Urinary bladder (tissue), 4 donors: Measurements from ENCODE around the gene LOXL1. TPM values are rescaled to one million over a fixed set of nuclear protein-coding genes. Genes with fewer than 3 reads are reported as not detected.
"Not testable (repeated sequence)": the region's sequence is repeated elsewhere in the genome, so short reads cannot be mapped to it uniquely, and the experiment has no call there.

Experiments
- DNase-seq: peaks from one replicate; pipeline ENCODE4 v3.0.0-alpha.2; 2015; ENCODE audit errors: extremely low spot score
- H3K27ac ChIP-seq: one replicate; pipeline ENCODE4 v1.5.1; 2013; ENCODE audit warnings: low read depth, mild to moderate bottlenecking, moderate library complexity
- H3K36me3 ChIP-seq: one replicate; pipeline ENCODE4 v1.6.1; 2013; ENCODE audit warnings: mild to moderate bottlenecking, moderate library complexity; ENCODE audit not compliant: insufficient read depth
- H3K4me1 ChIP-seq: one replicate; pipeline ENCODE4 v1.6.1; 2013; ENCODE audit warnings: mild to moderate bottlenecking, moderate library complexity; ENCODE audit not compliant: insufficient read depth
- H3K4me3 ChIP-seq: one replicate; pipeline ENCODE4 v1.5.1; 2013; ENCODE audit warnings: low read depth, low read length
- WGBS: extraction: QIAGEN DNeasy Blood & Tissue Kit; methylation state at CpG from one replicate; pipeline ENCODE4 v1.1.7; 2013; 5-methylcytosine and 5-hydroxymethylcytosine counted together
- polyA plus RNA-seq: library from polyadenylated mRNA; stranded (reverse); fragments of 200-250 nt; gene quantifications from one replicate; pipeline ENCODE4 v1.2.3, GENCODE V29; 2013
- total RNA-seq: library from RNA; depleted of rRNA; stranded (reverse); fragments of >200 nt; gene quantifications from one replicate; pipeline ENCODE4 v1.2.3, GENCODE V29; 2014
- donor health status: healthy with polysubstance abuse.
- donor health status: healthy.

Gene LOXL1
- total and polyA plus RNA-seq, 2 donors = 56.2 to 57.9 TPM

DNA sequence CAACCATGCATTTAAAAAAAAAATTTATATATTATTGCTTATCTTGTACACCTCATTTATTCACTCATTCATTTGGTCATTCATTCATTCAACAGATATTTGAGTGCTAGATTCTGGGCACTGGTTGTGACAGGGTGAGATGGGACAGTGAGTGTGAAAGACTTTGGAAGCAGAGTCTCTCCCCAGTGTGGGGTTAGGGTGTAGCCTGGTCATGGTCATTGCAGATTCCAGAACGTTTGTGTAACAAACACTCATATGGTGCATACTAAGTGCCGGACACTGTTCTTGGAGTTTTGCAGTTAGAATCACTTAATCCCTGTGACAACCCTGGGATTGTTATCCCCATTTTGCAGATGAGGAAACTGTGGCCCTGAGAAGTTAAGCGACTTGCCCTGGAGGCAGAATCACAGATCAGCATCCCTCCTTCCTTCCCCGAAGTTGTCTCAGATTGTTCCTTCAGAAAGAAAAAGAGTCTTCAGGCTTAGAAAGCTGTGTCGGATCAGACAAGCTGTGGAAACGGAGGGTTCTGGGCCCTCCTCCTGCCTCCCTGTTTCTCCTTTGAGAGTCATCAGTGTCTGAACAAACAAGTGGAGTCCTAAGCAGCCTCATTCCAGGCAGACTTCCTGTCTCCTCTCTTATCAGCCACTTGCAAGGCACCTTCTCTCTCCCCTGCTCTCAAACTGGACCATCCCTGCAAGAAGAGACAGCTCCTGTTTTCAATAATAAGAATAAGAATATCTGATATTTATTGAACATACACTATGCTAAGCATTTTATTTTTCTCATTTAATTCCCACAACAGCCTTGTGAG, 6.3 kb downstream of the LOXL1 start:
- DNase-seq = no peak
- no peak overlapping the region for H3K4me3 ChIP-seq
- no peaks in the 10 kb centered on the region for H3K4me1 ChIP-seq
- 71% methylated on average over 6 of the region's 6 CpGs for WGBS
- no peaks in the 10 kb centered on the region for H3K36me3 ChIP-seq
- H3K27ac ChIP-seq = no peak overlapping the region

DNA sequence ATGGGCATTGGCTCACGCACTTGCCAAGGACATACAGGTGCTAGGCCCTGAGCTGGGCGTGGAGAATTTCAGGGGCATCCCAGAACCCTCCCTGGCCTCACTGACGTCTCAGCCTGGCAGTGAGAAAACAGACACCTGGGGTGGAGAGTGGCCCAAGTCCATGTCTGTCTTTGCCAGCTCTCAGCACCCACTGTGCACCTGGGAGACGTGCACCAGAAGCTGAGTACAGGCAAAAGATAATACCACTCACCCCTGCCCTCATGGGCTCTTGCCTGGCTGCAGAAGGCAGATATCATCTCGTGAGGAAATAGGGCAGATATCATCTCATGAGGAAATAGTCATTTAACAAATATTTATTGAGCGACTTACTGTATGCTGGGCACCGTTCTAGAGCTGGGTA, 8.0 kb downstream of the LOXL1 start:
- WGBS = 77% methylated on average over 7 of the region's 7 CpGs
- no peaks in the 10 kb centered on the region for H3K4me1 ChIP-seq
- no peak for DNase-seq
- no peak overlapping the region for H3K4me3 ChIP-seq
- H3K27ac ChIP-seq = no peak overlapping the region
- no peaks in the 10 kb centered on the region for H3K36me3 ChIP-seq

DNA sequence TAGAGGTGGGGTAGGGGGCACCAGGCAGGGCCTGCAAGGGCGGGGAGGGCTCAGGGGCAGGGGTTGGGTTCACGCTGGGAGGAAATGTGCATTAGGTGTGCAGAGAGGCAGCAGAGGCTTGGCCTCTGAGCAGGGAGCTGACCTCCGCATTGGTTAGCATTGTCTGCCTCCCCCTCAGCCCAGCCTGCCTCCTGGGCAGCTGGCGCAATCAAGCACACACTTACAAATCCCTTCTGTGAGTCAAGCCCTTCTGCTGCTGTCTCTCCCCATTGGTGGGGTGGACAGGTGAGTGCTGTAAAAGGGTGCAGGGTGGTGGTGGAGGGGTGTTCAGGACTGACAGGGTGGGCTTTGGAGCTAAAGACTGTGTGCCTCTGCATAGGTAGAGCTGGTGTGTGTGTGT, 9.3 kb downstream of the LOXL1 start:
- WGBS = 92% methylated on average over 4 of the region's 4 CpGs
- Histone ChIP-seq H3K36me3 (no peaks in the 10 kb centered on the region), H3K4me1 (no peaks in the 10 kb centered on the region), H3K4me3 (no peak overlapping the region), H3K27ac (no peak overlapping the region)
- no peak for DNase-seq

DNA sequence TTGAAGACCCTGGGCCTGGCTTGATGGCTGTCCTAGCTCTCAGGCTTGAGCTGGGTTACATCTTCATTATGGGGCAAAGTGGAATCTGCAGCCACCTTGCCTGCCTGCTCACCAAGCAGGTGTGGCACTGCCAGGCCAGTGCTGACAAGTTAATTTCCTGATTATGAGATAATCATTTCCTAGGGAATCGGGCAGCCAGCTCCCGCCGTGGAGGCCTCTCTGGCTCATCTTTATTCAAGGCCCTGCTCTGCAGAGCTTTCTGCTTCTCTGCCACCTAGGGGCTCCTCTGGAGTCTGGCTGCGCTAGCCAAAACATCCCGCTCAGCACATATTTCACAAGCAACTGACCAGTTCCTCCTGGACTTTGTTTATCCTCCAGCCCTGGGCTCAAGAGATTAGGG, 9.9 kb downstream of the LOXL1 start:
- 18% methylated on average over 5 of the region's 5 CpGs for WGBS
- Histone ChIP-seq H3K4me3 (no peak overlapping the region), H3K27ac (no peak overlapping the region), H3K36me3 (no peaks in the 10 kb centered on the region), H3K4me1 (no peaks in the 10 kb centered on the region)
- no peak for DNase-seq

DNA sequence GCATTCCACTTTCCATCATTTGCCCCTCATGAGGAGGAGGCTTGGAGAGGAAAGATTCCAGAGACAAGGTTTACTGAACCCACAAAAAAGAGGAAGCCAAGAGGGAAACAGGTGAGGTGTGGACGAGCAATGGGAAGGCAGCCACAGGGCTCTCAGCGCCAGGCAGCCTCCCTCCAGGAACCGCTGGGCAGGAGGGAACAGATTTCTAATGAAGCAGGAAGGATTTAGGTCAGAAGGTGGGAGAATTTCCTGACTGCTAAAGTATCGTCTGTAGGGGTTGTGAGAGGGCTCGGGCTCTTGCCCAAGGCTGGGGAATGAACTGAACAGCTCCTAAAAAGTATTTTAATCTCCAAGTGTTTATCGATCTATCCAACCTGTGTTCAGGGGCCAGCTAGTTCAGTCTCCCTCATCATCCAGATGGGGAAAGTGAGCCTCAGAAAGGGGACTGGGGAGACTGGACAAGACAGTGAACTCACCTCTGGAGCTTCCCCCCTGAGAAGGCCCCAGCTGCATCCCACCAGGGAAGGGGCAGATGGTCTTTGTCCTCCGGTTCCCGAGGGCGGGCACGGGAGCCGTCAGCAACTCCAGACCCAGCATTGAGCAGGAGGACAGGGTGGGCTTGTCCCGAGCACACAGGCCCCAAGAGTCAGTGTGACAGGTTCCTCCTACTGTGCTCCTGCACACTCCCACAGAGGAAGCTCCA, 10.5 kb downstream of the LOXL1 start:
- Histone ChIP-seq H3K4me3 (no peak overlapping the region), H3K36me3 (no peaks in the 10 kb centered on the region), H3K4me1 (no peaks in the 10 kb centered on the region), H3K27ac (no peak overlapping the region)
- 48% methylated on average over 12 of the region's 12 CpGs for WGBS
- DNase-seq = no peak

DNA sequence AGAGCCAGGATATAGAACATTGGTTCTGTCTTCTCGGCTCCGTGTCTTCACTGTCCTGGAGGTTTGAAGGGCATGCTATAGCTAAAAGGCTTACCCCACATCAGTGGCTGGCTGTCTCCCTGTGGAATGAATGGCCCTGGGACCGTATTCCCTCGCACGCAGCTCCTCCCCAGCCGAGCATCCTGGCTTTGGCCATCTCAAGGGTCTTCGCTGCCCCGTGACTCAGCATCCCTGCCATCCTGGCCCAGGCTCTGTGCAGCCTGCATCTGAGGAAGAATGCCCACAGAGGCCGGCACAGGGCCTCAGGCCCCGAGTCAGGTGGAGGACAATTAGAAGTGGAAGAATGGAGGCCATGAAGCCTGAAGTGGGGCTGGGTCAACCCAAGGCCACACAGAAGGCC, 11.0 kb downstream of the LOXL1 start:
- no peaks in the 10 kb centered on the region for H3K36me3 ChIP-seq
- no peak overlapping the region for H3K27ac ChIP-seq
- no peak for DNase-seq
- H3K4me3 ChIP-seq = no peak overlapping the region
- no peaks in the 10 kb centered on the region for H3K4me1 ChIP-seq
- WGBS = 85% methylated on average over 10 of the region's 10 CpGs

DNA sequence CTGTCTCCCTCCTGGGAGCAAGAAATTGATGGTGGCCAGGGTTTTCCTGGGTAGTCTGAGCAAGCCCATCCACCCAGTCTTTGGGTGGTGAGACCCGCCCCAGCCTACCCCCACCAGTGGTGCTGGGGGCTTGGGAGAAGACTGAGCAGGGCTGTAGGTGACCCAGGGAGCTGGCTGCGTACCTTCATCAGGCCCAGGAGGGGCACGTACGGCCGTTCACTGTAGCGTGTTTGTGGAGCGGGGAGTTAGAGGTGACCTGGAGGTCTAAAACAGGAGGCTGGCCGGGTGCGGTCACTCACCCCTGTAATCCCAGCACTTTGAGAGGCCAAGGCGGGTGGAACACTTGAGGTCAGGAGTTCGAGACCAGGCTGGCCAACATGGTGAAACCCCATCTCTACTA, 11.5 kb downstream of the LOXL1 start:
- H3K4me3 ChIP-seq = no peak overlapping the region
- no peaks in the 10 kb centered on the region for H3K4me1 ChIP-seq
- 97% methylated on average over 11 of the region's 11 CpGs for WGBS
- no peak overlapping the region for H3K27ac ChIP-seq
- no peaks in the 10 kb centered on the region for H3K36me3 ChIP-seq
- no peak for DNase-seq

DNA sequence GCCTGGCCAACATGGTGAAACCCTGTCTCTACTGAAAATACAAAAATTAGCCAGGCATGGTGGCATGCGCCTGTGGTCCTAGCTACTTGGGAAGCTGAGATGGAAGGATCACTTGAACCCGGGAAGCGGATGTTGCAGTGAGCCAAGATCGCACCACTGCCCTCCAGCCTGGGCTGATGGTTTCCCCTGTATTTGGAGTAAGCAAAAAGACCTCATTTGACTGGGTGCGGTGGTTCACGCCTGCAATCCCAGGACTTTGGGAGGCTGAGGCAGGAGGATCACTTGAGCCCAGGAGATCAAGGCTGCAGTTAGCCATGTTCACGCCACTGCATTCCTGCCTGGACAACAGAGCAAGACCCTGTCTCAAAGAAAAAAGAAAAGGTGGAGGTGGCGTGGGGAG, 12.3 kb downstream of the LOXL1 start:
- not testable (repeated sequence) for H3K4me3 ChIP-seq, H3K27ac ChIP-seq, DNase-seq, H3K4me1 ChIP-seq, H3K36me3 ChIP-seq
- 93% methylated on average over 8 of the region's 8 CpGs for WGBS

DNA sequence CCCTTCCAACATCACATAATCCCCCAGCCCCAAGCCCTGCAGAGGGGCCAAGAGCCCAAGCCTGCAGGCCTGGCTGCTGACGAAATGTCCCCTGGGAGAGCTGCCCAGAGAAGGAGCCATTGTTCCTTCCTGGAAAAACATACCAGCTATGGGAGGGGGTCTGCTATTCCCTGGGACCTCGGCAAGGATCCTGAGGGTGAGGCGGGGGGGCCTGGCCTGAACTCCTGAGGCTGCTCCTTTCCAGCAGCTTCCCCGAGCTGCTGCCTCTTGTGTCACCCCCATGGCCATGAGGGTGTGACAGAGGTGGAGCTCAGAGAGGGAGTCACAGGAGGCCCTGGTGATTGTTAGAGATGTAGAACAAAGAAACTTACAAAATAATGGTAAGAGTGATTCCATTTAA, 12.9 kb downstream of the LOXL1 start:
- WGBS = 69% methylated on average over 4 of the region's 4 CpGs
- DNase-seq = no peak
- Histone ChIP-seq H3K4me3 (no peak overlapping the region), H3K27ac (no peak overlapping the region), H3K4me1 (no peaks in the 10 kb centered on the region), H3K36me3 (no peaks in the 10 kb centered on the region)

DNA sequence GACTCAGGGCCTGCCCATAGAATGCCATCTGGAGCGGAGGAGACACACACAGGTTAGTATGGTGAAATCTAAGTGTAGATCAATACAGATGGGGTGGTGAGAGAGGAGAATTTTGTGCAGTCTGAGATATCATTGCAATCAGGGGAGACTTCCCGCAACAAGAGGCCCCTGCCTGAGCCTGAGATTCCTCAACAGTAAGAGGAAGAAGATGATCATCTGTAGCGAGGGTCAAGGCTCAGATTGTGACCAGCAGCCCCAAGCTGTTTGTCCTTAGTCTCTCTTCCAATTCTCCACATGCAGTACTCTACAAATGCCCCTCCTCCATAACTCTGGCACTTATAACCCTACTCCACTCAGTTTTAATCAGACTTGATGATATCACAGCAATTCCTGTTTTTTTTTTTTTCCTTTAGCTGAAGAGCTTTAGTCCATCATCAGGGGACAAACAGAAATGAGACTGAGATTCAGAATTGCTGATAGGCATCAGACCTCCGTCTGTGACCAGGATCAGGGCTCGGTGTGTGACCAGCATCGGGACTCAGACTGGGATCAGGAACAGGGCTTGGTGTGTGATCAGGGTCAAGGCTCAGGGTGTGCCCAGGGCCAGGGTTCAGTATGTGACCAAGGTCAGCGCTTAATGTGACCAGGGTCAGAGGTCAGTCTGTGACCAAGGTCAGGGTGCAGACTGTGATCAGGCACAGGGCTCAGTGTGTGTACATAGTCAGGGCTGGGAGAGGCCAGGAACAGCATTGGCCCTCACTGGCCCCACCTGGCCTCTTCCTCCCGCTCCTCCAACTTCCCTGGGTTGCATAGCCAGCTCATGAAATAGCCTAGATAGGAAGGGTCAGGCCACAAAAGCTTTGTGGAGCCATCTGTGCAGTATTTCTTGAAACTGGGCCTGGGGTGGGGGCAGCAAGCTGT, 14.1 kb downstream of the LOXL1 start:
- 78% methylated on average over 8 of the region's 8 CpGs for WGBS
- DNase-seq = no peak
- no peaks in the 10 kb centered on the region for H3K4me1 ChIP-seq

DNA sequence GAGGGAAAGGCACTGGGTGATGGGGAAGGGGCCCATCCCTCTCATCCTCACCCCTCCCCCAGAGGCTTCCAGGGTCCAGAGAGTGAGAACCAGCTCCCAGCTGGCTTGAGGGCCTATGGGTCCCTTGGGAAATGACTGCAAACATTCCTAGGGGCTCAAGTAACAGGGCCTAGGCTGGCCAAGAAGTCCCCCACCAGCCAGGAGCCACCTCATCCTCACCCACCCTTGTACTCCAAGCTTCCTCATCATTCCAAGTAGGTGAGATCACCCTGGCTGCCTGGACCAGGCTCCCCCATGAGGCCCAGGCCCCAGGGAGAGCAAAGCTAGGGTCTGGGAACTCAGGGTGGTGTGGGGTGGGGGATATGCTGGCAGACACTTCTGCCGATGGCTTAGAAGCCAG, 14.8 kb downstream of the LOXL1 start:
- Histone ChIP-seq H3K4me3 (no peak overlapping the region), H3K27ac (no peak overlapping the region), H3K4me1 (no peaks in the 10 kb centered on the region), H3K36me3 (no peaks in the 10 kb centered on the region)
- DNase-seq = no peak
- WGBS = 67% methylated on average over 1 of the region's 1 CpG

More for the DNA sequence above, 14.1 kb downstream of the LOXL1 start:
- H3K27ac ChIP-seq = no peak overlapping the region
- no peak overlapping the region for H3K4me3 ChIP-seq
- no peaks in the 10 kb centered on the region for H3K36me3 ChIP-seq

DNA sequence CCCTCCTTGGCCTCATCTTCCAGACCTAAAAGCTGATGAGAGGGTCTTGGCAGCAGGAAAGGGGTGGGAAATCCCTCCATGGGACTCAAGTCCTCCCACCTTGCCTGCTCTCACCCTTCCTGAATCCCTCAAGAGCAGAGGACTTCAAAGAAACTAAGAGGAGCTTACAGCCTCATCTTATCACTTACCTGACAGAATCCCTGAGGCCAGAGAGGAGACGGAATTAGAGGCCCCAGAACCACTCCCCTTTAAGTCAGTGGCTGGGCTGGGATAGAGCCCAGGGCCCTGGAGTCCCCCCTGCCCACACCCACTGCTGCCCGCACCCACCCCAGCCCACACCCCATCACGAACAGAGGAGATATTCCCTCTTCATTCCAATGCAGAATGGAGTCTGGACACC, 15.2 kb downstream of the LOXL1 start:
- 81% methylated on average over 3 of the region's 3 CpGs for WGBS
- H3K4me1 ChIP-seq = no peaks in the 10 kb centered on the region
- no peaks in the 10 kb centered on the region for H3K36me3 ChIP-seq
- no peak for DNase-seq
- H3K27ac ChIP-seq = no peak overlapping the region
- H3K4me3 ChIP-seq = no peak overlapping the region

DNA sequence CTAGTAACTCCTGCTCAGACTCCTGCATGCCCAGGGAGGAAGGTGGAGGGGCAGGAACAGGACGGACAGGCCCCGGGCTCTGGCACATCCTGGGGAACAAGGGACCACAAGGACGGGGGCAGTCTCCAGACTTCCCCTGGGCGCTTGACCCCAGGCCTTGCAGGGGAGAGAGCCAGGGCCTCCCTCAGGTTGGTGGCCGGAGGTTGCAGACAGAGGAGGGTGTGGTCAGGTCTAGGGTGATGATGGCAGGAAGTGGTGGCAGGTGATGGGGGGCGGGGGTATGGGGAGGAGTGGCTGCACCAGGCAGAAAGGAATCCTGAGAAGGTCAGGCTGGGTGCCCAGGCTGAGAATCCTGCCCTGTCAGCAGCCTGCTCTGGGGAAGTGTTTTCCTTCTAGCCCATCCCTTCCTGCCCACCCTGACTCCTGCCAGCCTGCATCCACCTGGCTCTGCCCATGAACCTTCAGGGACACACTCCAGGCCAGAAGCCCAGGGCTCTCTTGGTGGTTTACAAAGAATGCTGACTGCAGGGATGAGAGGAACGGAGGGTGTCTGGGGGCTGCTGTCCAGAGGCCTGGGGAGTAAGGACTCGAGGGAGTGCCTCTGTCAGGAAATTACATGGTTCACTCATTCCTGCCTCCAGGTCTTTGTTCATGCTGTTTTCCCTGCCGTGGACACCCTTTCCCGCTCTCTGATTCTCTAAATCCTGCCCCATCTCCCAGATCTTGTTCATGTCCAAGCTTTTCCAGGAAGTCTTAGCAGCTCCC, 15.8 kb downstream of the LOXL1 start:
- no peak overlapping the region for H3K4me3 ChIP-seq
- WGBS = 83% methylated on average over 10 of the region's 10 CpGs
- H3K4me1 ChIP-seq = no peaks in the 10 kb centered on the region
- no peak for DNase-seq
- H3K36me3 ChIP-seq = no peaks in the 10 kb centered on the region
- H3K27ac ChIP-seq = no peak overlapping the region
